Effector memory CD8-positive, alpha-beta T cell (primary cell): ENCODE results near the gene GALNT3.

Source experiments
- ATAC-seq: fragments of 150-1000 bp; cut with Tn5 transposase; replicated peaks from 2 replicates; pipeline ENCODE4 v1.10.0; 2021; ENCODE audit warnings: mild to moderate bottlenecking, moderate library complexity
- DNase-seq, 3 experiments: peaks; one replicate each; pipeline ENCODE4 v3.0.0; 2021
- H3K27ac Mint-ChIP-seq, 2 donors: one replicate each; pipeline ENCODE4 v1.8.0; 2022; ENCODE audit warnings: mild to moderate bottlenecking in 2 of 2, mixed read lengths in 2 of 2, moderate library complexity in 2 of 2
- H3K27me3 Mint-ChIP-seq, 2 donors: one replicate each; pipeline ENCODE4 v1.8.0; 2022; ENCODE audit warnings: mixed read lengths in 2 of 2
- H3K36me3 Mint-ChIP-seq: one replicate; pipeline ENCODE4 v1.8.0; 2022; ENCODE audit warnings: mild to moderate bottlenecking, moderate library complexity, mixed read lengths; ENCODE audit not compliant: insufficient read depth
- H3K4me1 Mint-ChIP-seq, 2 donors: one replicate each; pipeline ENCODE4 v1.8.0; 2022; ENCODE audit warnings: low read depth in 2 of 2, mixed read lengths in 2 of 2
- H3K4me3 Mint-ChIP-seq, 2 donors: one replicate each; pipeline ENCODE4 v1.8.0; 2022; ENCODE audit warnings: mild to moderate bottlenecking in 2 of 2, mixed read lengths in 2 of 2, moderate library complexity in 2 of 2
- H3K9me3 Mint-ChIP-seq, 2 donors: one replicate each; pipeline ENCODE4 v1.8.0; 2022; ENCODE audit warnings: mixed read lengths in 2 of 2

The GALNT3 gene

GRCh38 chr2:165814473-165814872 is 20.4 kb upstream of the GALNT3 start:
- Mint-ChIP-seq H3K4me3 (no peak overlapping the region), H3K27me3 (no peaks in the 10 kb centered on the region), H3K4me1 (peaks cover 0 to 2% of the 10 kb centered on the region in 2 donors), H3K9me3 (no peaks in the 10 kb centered on the region), H3K27ac (no peak overlapping the region), H3K36me3 (no peaks in the 10 kb centered on the region)
- DNase-seq = no peak
- ATAC-seq = no peak

GRCh38 chr2:165811592-165812370 is 17.7 kb upstream of the GALNT3 start:
- DNase-seq (no peak), ATAC-seq (no peak)
- Mint-ChIP-seq H3K27ac (no peak overlapping the region), H3K27me3 (no peaks in the 10 kb centered on the region), H3K36me3 (no peaks in the 10 kb centered on the region), H3K4me3 (no peak overlapping the region), H3K9me3 (no peaks in the 10 kb centered on the region), H3K4me1 (peaks cover 0 to 2% of the 10 kb centered on the region in 2 donors)

GRCh38 chr2:165810418-165810817 is 16.4 kb upstream of the GALNT3 start:
- Mint-ChIP-seq H3K27ac (no peak overlapping the region), H3K4me3 (no peak overlapping the region), H3K4me1 (peaks cover 0 to 2% of the 10 kb centered on the region in 2 donors), H3K36me3 (peaks cover 3% of the 10 kb centered on the region), H3K27me3 (no peaks in the 10 kb centered on the region), H3K9me3 (no peaks in the 10 kb centered on the region)
- no peak for ATAC-seq
- DNase-seq = no peak

GRCh38 chr2:165804719-165805118 is 10.7 kb upstream of the GALNT3 start:
- DNase-seq (no peak), ATAC-seq (no peak)
- Mint-ChIP-seq H3K4me1 (no peaks in the 10 kb centered on the region), H3K27ac (no peak overlapping the region), H3K27me3 (no peaks in the 10 kb centered on the region), H3K36me3 (peaks cover 3% of the 10 kb centered on the region), H3K4me3 (no peak overlapping the region), H3K9me3 (no peaks in the 10 kb centered on the region)

GRCh38 chr2:165803123-165803760 is 9.2 kb upstream of the GALNT3 start:
- no peak for DNase-seq
- H3K36me3 Mint-ChIP-seq = peaks cover 3% of the 10 kb centered on the region
- H3K27ac Mint-ChIP-seq = no peak overlapping the region
- no peaks in the 10 kb centered on the region for H3K4me1 Mint-ChIP-seq
- H3K4me3 Mint-ChIP-seq = no peak overlapping the region
- no peaks in the 10 kb centered on the region for H3K9me3 Mint-ChIP-seq
- H3K27me3 Mint-ChIP-seq = no peaks in the 10 kb centered on the region
- no peak for ATAC-seq

GRCh38 chr2:165801176-165801575 is 7.1 kb upstream of the GALNT3 start:
- no peak overlapping the region for H3K27ac Mint-ChIP-seq
- no peaks in the 10 kb centered on the region for H3K9me3 Mint-ChIP-seq
- DNase-seq (no peak), ATAC-seq (no peak)
- no peaks in the 10 kb centered on the region for H3K27me3 Mint-ChIP-seq
- H3K4me3 Mint-ChIP-seq = no peak overlapping the region
- peaks cover 6% of the 10 kb centered on the region for H3K36me3 Mint-ChIP-seq
- peaks cover 3 to 7% of the 10 kb centered on the region in 2 donors for H3K4me1 Mint-ChIP-seq

GRCh38 chr2:165796819-165797530 is 2.9 kb upstream of the GALNT3 start:
- H3K4me3 Mint-ChIP-seq = peak overlapping the region in 1 of 2 donors; percentile 23
- no peaks in the 10 kb centered on the region for H3K27me3 Mint-ChIP-seq
- ATAC-seq (no peak), DNase-seq (peak in 1 of 3 experiments; percentile 1)
- H3K9me3 Mint-ChIP-seq = no peaks in the 10 kb centered on the region
- H3K4me1 Mint-ChIP-seq = peaks cover 16 to 37% of the 10 kb centered on the region in 2 donors
- H3K27ac Mint-ChIP-seq = peak overlapping the region in 1 of 2 donors; percentile 35
- H3K36me3 Mint-ChIP-seq = peaks cover 12% of the 10 kb centered on the region

- Mint-ChIP-seq H3K27ac (peak overlapping the region in 1 of 2 donors; percentile 98), H3K4me1 (peaks cover 20 to 46% of the 10 kb centered on the region in 2 donors), H3K36me3 (peaks cover 12% of the 10 kb centered on the region), H3K27me3 (no peaks in the 10 kb centered on the region), H3K9me3 (no peaks in the 10 kb centered on the region), H3K4me3 (peak overlapping the region in 1 of 2 donors; percentile 92)
- DNase-seq (no peak), ATAC-seq (no peak)
Measured at GRCh38 chr2:165796129-165796528, 2.1 kb upstream of the GALNT3 start.

GRCh38 chr2:165795011-165795410 is 964 bp upstream of the GALNT3 start:
- H3K27ac Mint-ChIP-seq = peak overlapping the region; percentile 97 to 98
- no peaks in the 10 kb centered on the region for H3K9me3 Mint-ChIP-seq
- peaks cover 20 to 50% of the 10 kb centered on the region in 2 donors for H3K4me1 Mint-ChIP-seq
- DNase-seq (no peak), ATAC-seq (no peak)
- no peaks in the 10 kb centered on the region for H3K27me3 Mint-ChIP-seq
- H3K4me3 Mint-ChIP-seq = peak overlapping the region; percentile 92 to 96
- peaks cover 12% of the 10 kb centered on the region for H3K36me3 Mint-ChIP-seq

GRCh38 chr2:165794536-165794928 is 485 bp upstream of the GALNT3 start:
- H3K27me3 Mint-ChIP-seq = no peaks in the 10 kb centered on the region
- peak overlapping the region; percentile 92 to 96 for H3K4me3 Mint-ChIP-seq
- peak overlapping the region; percentile 97 to 98 for H3K27ac Mint-ChIP-seq
- peaks cover 20 to 51% of the 10 kb centered on the region in 2 donors for H3K4me1 Mint-ChIP-seq
- ATAC-seq (peak; percentile 89), DNase-seq (peak; percentile 50 to 59 (median 55))
- H3K36me3 Mint-ChIP-seq = peaks cover 12% of the 10 kb centered on the region
- no peaks in the 10 kb centered on the region for H3K9me3 Mint-ChIP-seq

- no peaks in the 10 kb centered on the region for H3K27me3 Mint-ChIP-seq
- no peaks in the 10 kb centered on the region for H3K9me3 Mint-ChIP-seq
- H3K36me3 Mint-ChIP-seq = peaks cover 12% of the 10 kb centered on the region
- H3K27ac Mint-ChIP-seq = peak overlapping the region; percentile 90 to 98
- peaks cover 20 to 61% of the 10 kb centered on the region in 2 donors for H3K4me1 Mint-ChIP-seq
- DNase-seq = no peak
- ATAC-seq = no peak
- H3K4me3 Mint-ChIP-seq = peak overlapping the region; percentile 92 to 96
Measured at GRCh38 chr2:165793161-165793778, 777 bp downstream of the GALNT3 start.

- ATAC-seq (no peak), DNase-seq (no peak)
- H3K4me1 Mint-ChIP-seq = peaks cover 22 to 62% of the 10 kb centered on the region in 2 donors
- no peaks in the 10 kb centered on the region for H3K9me3 Mint-ChIP-seq
- peak overlapping the region in 1 of 2 donors; percentile 98 for H3K27ac Mint-ChIP-seq
- H3K36me3 Mint-ChIP-seq = peaks cover 9% of the 10 kb centered on the region
- peak overlapping the region; percentile 92 to 96 for H3K4me3 Mint-ChIP-seq
- no peaks in the 10 kb centered on the region for H3K27me3 Mint-ChIP-seq
Measured at GRCh38 chr2:165792104-165792454, 2.0 kb downstream of the GALNT3 start.

GRCh38 chr2:165791421-165792103 is 2.5 kb downstream of the GALNT3 start:
- DNase-seq = no peak
- Mint-ChIP-seq H3K27ac (no peak overlapping the region), H3K36me3 (peaks cover 5% of the 10 kb centered on the region), H3K9me3 (no peaks in the 10 kb centered on the region), H3K27me3 (no peaks in the 10 kb centered on the region), H3K4me1 (peaks cover 21 to 60% of the 10 kb centered on the region in 2 donors), H3K4me3 (peak overlapping the region; percentile 92 to 96)
- no peak for ATAC-seq
